ENCODE measurements around the gene UCK2. TPM values are rescaled to one million over a fixed set of nuclear protein-coding genes. Genes with fewer than 3 reads are reported as not detected.

The UCK2 gene
- total and polyA plus RNA-seq, 2 donors (not counting 1 experiment from before 2014, with no cell fraction given) = 8.9 to 11.5 TPM

- no peak for TF ChIP-seq EZH2 (IDR thresholded peaks at IDR 0.05; ENCODE audit: borderline replicate concordance, insufficient read depth, low read depth, low read length, poor library complexity, severe bottlenecking)
- TF ChIP-seq, protein P1, sequence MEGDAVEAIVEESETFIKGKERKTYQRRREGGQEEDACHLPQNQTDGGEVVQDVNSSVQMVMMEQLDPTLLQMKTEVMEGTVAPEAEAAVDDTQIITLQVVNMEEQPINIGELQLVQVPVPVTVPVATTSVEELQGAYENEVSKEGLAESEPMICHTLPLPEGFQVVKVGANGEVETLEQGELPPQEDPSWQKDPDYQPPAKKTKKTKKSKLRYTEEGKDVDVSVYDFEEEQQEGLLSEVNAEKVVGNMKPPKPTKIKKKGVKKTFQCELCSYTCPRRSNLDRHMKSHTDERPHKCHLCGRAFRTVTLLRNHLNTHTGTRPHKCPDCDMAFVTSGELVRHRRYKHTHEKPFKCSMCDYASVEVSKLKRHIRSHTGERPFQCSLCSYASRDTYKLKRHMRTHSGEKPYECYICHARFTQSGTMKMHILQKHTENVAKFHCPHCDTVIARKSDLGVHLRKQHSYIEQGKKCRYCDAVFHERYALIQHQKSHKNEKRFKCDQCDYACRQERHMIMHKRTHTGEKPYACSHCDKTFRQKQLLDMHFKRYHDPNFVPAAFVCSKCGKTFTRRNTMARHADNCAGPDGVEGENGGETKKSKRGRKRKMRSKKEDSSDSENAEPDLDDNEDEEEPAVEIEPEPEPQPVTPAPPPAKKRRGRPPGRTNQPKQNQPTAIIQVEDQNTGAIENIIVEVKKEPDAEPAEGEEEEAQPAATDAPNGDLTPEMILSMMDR (IDR thresholded peaks at IDR 0.05) = no peak
- POLR2A ChIA-PET = no interaction called here
- H3K4me3 Mint-ChIP-seq = no peak overlapping the region
- Histone ChIP-seq H3K27ac (ENCODE audit: low read length in 2 of 2) (no peak overlapping the region), H3K79me2 (ENCODE audit: control insufficient read depth, insufficient read depth, low read length) (no peaks in the 10 kb centered on the region), H2AFZ (ENCODE audit: insufficient read depth, low read depth, low read length, poor library complexity, severe bottlenecking) (no peak overlapping the region), H3K4me3 (ENCODE audit: control extremely low read depth in 1 of 5, extremely low read depth in 1 of 5, insufficient read depth in 1 of 5, low read depth in 2 of 5, low read length in 4 of 5) (no peak overlapping the region), H3K36me3 (replicated peaks in 1 of 2; ENCODE audit: control extremely low read depth in 1 of 2, control insufficient read depth in 1 of 2, extremely low read depth in 1 of 2, insufficient read depth in 2 of 2, low read length in 1 of 2) (peaks cover 0 to 34% of the 10 kb centered on the region in 2 experiments), H3K4me1 (ENCODE audit: control insufficient read depth in 2 of 2, insufficient read depth in 2 of 2, low read length in 2 of 2) (no peaks in the 10 kb centered on the region), H3K27me3 (replicated peaks in 1 of 4; ENCODE audit: control extremely low read depth in 1 of 4, control insufficient read depth in 3 of 4, insufficient read depth in 4 of 4, low read length in 3 of 4) (no peaks in the 10 kb centered on the region), H3K9me3 (ENCODE audit: control extremely low read depth in 1 of 3, control insufficient read depth in 2 of 3, insufficient read depth in 1 of 3, low read length in 2 of 3) (no peaks in the 10 kb centered on the region), H3K9ac (ENCODE audit: low read length) (no peak overlapping the region), H4K20me1 (ENCODE audit: control insufficient read depth, insufficient read depth, low read length, poor library complexity, severe bottlenecking) (no peaks in the 10 kb centered on the region), H3K4me2 (replicated peaks; ENCODE audit: low read depth, low read length, poor library complexity, severe bottlenecking) (no peak overlapping the region)
- CTCF ChIA-PET = no interaction called here
- H3K27me3 Mint-ChIP-seq = no peaks in the 10 kb centered on the region
- WGBS (ENCODE audit: insufficient coverage) = 100% methylated on average over 3 of the region's 4 CpGs
- no peaks in the 10 kb centered on the region for H3K9me3 Mint-ChIP-seq (ENCODE audit: insufficient read depth)
- DNase-seq (no peak), ATAC-seq (ENCODE audit: low read depth) (no peak)
- no peaks in the 10 kb centered on the region for H3K4me1 Mint-ChIP-seq
- no peak overlapping the region for H3K27ac Mint-ChIP-seq
- intact Hi-C loops (cut with micrococcal nuclease) = no loop called here
Observed at GRCh38 chr1:165899461-165899941, 72.1 kb downstream of the UCK2 start.

DNA sequence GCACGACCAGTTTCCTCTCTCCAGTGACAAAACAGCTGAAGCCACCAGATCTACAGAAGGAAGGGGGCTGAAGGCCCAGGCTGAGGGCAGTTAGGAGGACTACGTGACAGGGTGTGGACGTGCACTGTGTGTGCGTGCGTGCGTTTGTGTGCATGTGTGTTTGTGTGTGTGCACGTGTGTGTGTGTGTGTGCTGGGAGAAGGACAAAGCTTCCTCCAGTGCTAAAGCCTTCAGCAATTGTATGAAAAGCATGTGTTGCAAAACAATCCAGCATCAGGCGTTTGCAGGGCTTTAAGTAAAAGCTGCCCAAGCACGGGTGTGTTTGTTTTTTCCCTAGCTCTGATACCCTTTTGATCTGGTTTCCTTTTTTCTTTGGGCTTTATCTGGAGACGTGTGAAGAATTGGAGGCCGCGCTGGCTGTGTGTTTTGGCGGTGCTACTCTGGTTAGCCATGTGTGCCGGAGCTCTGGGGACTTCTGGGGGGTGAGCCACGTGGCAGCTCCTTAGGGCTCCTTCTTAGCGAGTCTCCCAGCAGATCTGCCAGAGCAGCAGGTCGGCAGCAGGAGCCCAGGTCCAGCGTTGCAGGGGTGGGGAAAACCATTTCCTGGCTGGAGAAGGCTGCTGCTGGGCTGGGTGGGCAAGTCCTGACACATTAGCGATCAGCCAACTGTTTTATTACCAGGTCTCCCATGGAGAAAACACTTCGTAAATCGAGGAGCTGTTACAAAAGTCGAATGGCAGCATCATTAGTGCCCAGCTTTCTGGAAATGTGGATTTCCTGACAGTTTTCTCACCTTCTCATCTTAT is 73.4 kb downstream of the UCK2 start:
- H3K36me3 ChIP-seq (replicated peaks in 1 of 2; ENCODE audit: control extremely low read depth in 1 of 2, control insufficient read depth in 1 of 2, extremely low read depth in 1 of 2, insufficient read depth in 2 of 2, low read length in 1 of 2) = peaks cover 0 to 34% of the 10 kb centered on the region in 2 experiments
- Mint-ChIP-seq H3K9me3 (ENCODE audit: insufficient read depth) (no peaks in the 10 kb centered on the region), H3K4me3 (no peak overlapping the region), H3K27me3 (no peaks in the 10 kb centered on the region), H3K4me1 (no peaks in the 10 kb centered on the region), H3K27ac (no peak overlapping the region)
- 93% methylated on average over 20 of the region's 22 CpGs for WGBS (ENCODE audit: insufficient coverage)
- H3K9ac ChIP-seq (ENCODE audit: low read length) = no peak overlapping the region
- ATAC-seq (ENCODE audit: low read depth) (no peak), DNase-seq (no peak)
- H3K9me3 ChIP-seq (ENCODE audit: control extremely low read depth in 1 of 3, control insufficient read depth in 2 of 3, insufficient read depth in 1 of 3, low read length in 2 of 3) = no peaks in the 10 kb centered on the region
- no peak overlapping the region for H2AFZ ChIP-seq (ENCODE audit: insufficient read depth, low read depth, low read length, poor library complexity, severe bottlenecking)
- TF ChIP-seq EZH2 (IDR thresholded peaks at IDR 0.05; ENCODE audit: borderline replicate concordance, insufficient read depth, low read depth, low read length, poor library complexity, severe bottlenecking) = no peak
- TF ChIP-seq, protein P1 (IDR thresholded peaks at IDR 0.05) = no peak
- intact Hi-C loops (cut with micrococcal nuclease) = no loop called here
- CTCF ChIA-PET = interaction anchor here (1.2 to 1.4 kb wide), 2 partner anchors 12 to 14 kb away, joined by 3 read pairs; no protein-coding TSS in a partner anchor
- H3K79me2 ChIP-seq (ENCODE audit: control insufficient read depth, insufficient read depth, low read length) = no peaks in the 10 kb centered on the region
- H3K4me2 ChIP-seq (replicated peaks; ENCODE audit: low read depth, low read length, poor library complexity, severe bottlenecking) = no peak overlapping the region
- H3K4me1 ChIP-seq (ENCODE audit: control insufficient read depth in 2 of 2, insufficient read depth in 2 of 2, low read length in 2 of 2) = no peaks in the 10 kb centered on the region
- no peaks in the 10 kb centered on the region for H3K27me3 ChIP-seq (replicated peaks in 1 of 4; ENCODE audit: control extremely low read depth in 1 of 4, control insufficient read depth in 3 of 4, insufficient read depth in 4 of 4, low read length in 3 of 4)
- H3K27ac ChIP-seq (ENCODE audit: low read length in 2 of 2) = no peak overlapping the region
- POLR2A ChIA-PET = no interaction called here
- H4K20me1 ChIP-seq (ENCODE audit: control insufficient read depth, insufficient read depth, low read length, poor library complexity, severe bottlenecking) = no peaks in the 10 kb centered on the region
- no peak overlapping the region for H3K4me3 ChIP-seq (ENCODE audit: control extremely low read depth in 1 of 5, extremely low read depth in 1 of 5, insufficient read depth in 1 of 5, low read depth in 2 of 5, low read length in 4 of 5)

Measured in B cell (primary cell).